A673 (cell line): ENCODE measurements around the gene RGR.

ENCODE experiments used
- EZH2 ChIP-seq: fragments of 200-600 bp; sonication (generic); IDR thresholded peaks from 2 replicates; pipeline ENCODE4 v1.6.1; 2017; ENCODE audit warnings: borderline replicate concordance, low read depth, mild to moderate bottlenecking, mixed read lengths, antibody characterized with exemption, low read length; ENCODE audit not compliant: poor library complexity, severe bottlenecking
- TF ChIP-seq, protein P1 (sequence below): fragments of 300-800, 200-600 bp; sonication (generic); conservative IDR thresholded peaks from 2 replicates; pipeline ENCODE4 v1.5.1; 2017; ENCODE audit warnings: low read depth, mild to moderate bottlenecking, antibody characterized with exemption, low read length, moderate library complexity, mixed read lengths

- TF ChIP-seq, protein P1, sequence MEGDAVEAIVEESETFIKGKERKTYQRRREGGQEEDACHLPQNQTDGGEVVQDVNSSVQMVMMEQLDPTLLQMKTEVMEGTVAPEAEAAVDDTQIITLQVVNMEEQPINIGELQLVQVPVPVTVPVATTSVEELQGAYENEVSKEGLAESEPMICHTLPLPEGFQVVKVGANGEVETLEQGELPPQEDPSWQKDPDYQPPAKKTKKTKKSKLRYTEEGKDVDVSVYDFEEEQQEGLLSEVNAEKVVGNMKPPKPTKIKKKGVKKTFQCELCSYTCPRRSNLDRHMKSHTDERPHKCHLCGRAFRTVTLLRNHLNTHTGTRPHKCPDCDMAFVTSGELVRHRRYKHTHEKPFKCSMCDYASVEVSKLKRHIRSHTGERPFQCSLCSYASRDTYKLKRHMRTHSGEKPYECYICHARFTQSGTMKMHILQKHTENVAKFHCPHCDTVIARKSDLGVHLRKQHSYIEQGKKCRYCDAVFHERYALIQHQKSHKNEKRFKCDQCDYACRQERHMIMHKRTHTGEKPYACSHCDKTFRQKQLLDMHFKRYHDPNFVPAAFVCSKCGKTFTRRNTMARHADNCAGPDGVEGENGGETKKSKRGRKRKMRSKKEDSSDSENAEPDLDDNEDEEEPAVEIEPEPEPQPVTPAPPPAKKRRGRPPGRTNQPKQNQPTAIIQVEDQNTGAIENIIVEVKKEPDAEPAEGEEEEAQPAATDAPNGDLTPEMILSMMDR = no peak
- TF ChIP-seq EZH2 = no peak
Measured at GRCh38 chr10:84204610-84205009, 40.2 kb upstream of the RGR start.
